ENCODE data around the gene PKNOX2. TPM values are rescaled to one million over a fixed set of nuclear protein-coding genes. Genes with fewer than 3 reads are reported as not detected.

PKNOX2 gene
- total RNA-seq, 4 donors from 2014 or later = 1.2 to 5.7 (median 2.2) TPM

DNA sequence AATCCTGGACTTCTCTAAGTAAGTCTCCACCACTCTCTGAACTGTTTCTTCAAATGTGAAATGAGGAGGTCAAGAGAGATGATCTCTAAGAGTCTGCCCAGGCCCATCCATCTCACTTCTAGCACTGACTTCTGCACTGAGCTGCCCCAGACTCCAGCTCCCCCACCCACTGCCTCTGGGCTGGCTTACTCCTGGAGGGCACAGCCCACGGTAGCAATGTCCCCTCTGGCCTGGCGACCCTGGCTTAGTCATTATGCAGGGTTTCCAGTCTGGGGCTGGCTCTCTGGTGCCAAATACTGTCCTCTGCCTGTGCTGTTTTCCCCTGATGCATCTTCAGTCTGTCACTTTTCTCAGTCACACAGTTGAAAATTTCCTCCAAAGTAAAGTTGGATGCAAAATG lies 60.9 kb downstream of the PKNOX2 start:
- TF ChIP-seq EP300 (IDR thresholded peaks at IDR 0.05) = no peak
- TF ChIP-seq POLR2AphosphoS5 (IDR thresholded peaks at IDR 0.05) = no peak
- no peak for TF ChIP-seq POLR2A (IDR thresholded peaks at IDR 0.05)
- TF ChIP-seq, protein P1, sequence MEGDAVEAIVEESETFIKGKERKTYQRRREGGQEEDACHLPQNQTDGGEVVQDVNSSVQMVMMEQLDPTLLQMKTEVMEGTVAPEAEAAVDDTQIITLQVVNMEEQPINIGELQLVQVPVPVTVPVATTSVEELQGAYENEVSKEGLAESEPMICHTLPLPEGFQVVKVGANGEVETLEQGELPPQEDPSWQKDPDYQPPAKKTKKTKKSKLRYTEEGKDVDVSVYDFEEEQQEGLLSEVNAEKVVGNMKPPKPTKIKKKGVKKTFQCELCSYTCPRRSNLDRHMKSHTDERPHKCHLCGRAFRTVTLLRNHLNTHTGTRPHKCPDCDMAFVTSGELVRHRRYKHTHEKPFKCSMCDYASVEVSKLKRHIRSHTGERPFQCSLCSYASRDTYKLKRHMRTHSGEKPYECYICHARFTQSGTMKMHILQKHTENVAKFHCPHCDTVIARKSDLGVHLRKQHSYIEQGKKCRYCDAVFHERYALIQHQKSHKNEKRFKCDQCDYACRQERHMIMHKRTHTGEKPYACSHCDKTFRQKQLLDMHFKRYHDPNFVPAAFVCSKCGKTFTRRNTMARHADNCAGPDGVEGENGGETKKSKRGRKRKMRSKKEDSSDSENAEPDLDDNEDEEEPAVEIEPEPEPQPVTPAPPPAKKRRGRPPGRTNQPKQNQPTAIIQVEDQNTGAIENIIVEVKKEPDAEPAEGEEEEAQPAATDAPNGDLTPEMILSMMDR (IDR thresholded peaks at IDR 0.05) = no peak
- ATAC-seq = no peak
- 80% methylated on average over 2 of the region's 2 CpGs; no CpG with 5 or more reads in 1 of the 2 donors for WGBS, 2 donors (ENCODE audit: low coverage in 1 of 2)
- Histone ChIP-seq H3K4me3 (no peak overlapping the region), H3K27ac (no peak overlapping the region), H3K27me3 (no peaks in the 10 kb centered on the region), H3K36me3 (no peaks in the 10 kb centered on the region), H3K4me1 (peaks cover 0 to 21% (median 3%) of the 10 kb centered on the region in 3 donors), H3K9me3 (no peaks in the 10 kb centered on the region)

DNA sequence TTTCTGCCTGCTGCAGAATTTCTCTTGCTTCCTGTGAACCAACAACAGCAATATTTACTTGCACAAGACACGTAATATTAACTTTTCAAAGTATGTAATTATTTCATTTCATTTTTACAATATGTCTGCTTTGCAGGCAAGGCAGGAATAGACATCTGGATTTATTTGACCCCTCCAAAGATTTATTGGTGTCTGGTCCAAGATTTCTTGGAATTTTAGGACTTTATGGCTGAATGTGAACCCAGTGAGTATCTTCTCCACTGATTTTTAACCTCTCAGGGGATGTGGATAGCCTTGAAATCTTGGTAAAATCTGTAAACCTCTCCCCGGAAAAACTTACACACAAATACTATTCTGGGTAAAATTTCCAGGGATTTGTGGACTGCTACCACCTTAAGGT lies 61.5 kb downstream of the PKNOX2 start:
- TF ChIP-seq POLR2AphosphoS5 (IDR thresholded peaks at IDR 0.05) (no peak), POLR2A (IDR thresholded peaks at IDR 0.05) (no peak), EP300 (IDR thresholded peaks at IDR 0.05) (no peak)
- TF ChIP-seq, protein P1 (IDR thresholded peaks at IDR 0.05) = no peak
- Histone ChIP-seq H3K27ac (no peak overlapping the region), H3K27me3 (no peaks in the 10 kb centered on the region), H3K9me3 (no peaks in the 10 kb centered on the region), H3K4me3 (no peak overlapping the region), H3K36me3 (no peaks in the 10 kb centered on the region), H3K4me1 (peaks cover 0 to 21% (median 3%) of the 10 kb centered on the region in 3 donors)
- 58 to 68% methylated on average over 2 of the region's 2 CpGs for WGBS, 2 donors (ENCODE audit: low coverage in 1 of 2)
- ATAC-seq = no peak

DNA sequence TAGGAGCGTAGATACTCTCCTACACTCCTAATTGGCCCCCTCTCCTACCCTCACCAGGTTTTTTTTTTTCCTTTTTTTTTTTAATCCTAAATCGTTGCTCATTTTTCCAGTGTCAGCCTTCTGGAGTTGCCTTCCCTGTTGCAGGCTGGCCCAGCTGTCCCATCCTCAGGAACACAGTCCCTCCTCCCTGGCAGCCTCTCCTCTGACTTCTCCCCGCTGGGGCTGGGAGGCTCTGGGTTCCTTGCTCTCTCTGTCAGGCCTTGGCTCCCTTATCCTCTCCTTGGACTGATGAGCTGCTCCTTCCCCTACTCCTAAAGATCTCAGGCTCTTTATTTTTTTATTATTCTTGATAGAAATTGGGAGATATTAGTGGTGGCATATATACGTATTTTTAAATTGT lies 62.2 kb downstream of the PKNOX2 start:
- no peaks in the 10 kb centered on the region for H3K27me3 ChIP-seq
- H3K4me1 ChIP-seq = peaks cover 0 to 21% (median 3%) of the 10 kb centered on the region in 3 donors
- no peak overlapping the region for H3K4me3 ChIP-seq
- no peaks in the 10 kb centered on the region for H3K9me3 ChIP-seq
- H3K36me3 ChIP-seq = no peaks in the 10 kb centered on the region
- 68 to 76% methylated on average over 3 to 4 of the region's 4 CpGs for WGBS, 2 donors (ENCODE audit: low coverage in 1 of 2)
- no peak for TF ChIP-seq EP300 (IDR thresholded peaks at IDR 0.05)
- TF ChIP-seq POLR2A (IDR thresholded peaks at IDR 0.05) = no peak
- TF ChIP-seq POLR2AphosphoS5 (IDR thresholded peaks at IDR 0.05) = no peak
- TF ChIP-seq, protein P1 (IDR thresholded peaks at IDR 0.05) = no peak
- no peak for ATAC-seq
- H3K27ac ChIP-seq = no peak overlapping the region

DNA sequence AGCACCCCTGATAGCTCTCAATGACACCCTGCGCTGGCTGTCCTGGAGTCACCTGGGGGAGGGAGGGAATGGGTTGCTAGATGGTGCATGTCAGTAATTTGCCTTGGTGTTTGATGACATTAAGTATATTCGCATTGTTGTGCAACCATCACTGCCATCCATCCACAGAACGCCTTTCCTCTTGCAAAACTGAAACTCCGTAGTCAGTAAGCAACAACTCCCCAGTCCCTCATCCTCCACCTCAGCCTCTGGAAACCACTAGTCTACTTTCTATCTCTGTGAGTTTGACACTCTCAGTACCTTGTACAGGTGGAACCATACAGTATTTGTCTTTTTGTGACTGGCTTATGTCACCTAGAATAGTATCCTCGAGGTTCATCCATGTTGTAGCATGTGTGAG lies 62.6 kb downstream of the PKNOX2 start:
- 89 to 91% methylated on average over 3 to 5 of the region's 5 CpGs for WGBS, 2 donors (ENCODE audit: low coverage in 1 of 2)

DNA sequence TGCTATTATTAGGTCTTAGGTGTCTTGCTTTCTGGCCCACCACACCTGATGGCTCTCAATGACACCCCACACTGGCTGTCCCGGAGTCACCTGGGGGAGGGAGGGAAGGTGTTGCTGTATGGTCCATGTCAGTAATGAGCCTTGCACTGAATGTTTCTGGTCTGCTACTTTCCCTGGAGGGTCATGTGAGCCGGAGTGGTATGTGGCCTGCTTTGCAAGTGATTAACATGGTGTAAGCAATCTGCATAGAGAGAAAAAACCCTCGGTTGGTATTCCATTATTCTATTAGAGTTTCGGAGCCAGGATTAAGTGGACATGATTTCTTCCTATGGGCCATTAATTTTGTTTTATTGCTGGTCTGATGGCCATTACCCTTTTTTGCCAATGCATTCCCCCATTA lies 63.9 kb downstream of the PKNOX2 start:
- no peak for ATAC-seq
- Histone ChIP-seq H3K4me3 (no peak overlapping the region), H3K4me1 (peaks cover 0 to 15% (median 3%) of the 10 kb centered on the region in 3 donors), H3K27me3 (no peaks in the 10 kb centered on the region), H3K9me3 (no peaks in the 10 kb centered on the region), H3K36me3 (no peaks in the 10 kb centered on the region), H3K27ac (no peak overlapping the region)
- 72 to 84% methylated on average over 3 to 4 of the region's 4 CpGs for WGBS, 2 donors (ENCODE audit: low coverage in 1 of 2)
- TF ChIP-seq EP300 (IDR thresholded peaks at IDR 0.05) = no peak
- TF ChIP-seq, protein P1 (IDR thresholded peaks at IDR 0.05) = no peak
- TF ChIP-seq POLR2A (IDR thresholded peaks at IDR 0.05) = no peak
- TF ChIP-seq POLR2AphosphoS5 (IDR thresholded peaks at IDR 0.05) = no peak

More for the DNA sequence above, 62.6 kb downstream of the PKNOX2 start:
- TF ChIP-seq POLR2AphosphoS5 (IDR thresholded peaks at IDR 0.05) (no peak), EP300 (IDR thresholded peaks at IDR 0.05) (no peak), POLR2A (IDR thresholded peaks at IDR 0.05) (no peak)
- TF ChIP-seq, protein P1 (IDR thresholded peaks at IDR 0.05) = no peak
- Histone ChIP-seq H3K4me1 (peaks cover 0 to 21% (median 3%) of the 10 kb centered on the region in 3 donors), H3K27ac (no peak overlapping the region), H3K27me3 (no peaks in the 10 kb centered on the region), H3K9me3 (no peaks in the 10 kb centered on the region), H3K36me3 (no peaks in the 10 kb centered on the region), H3K4me3 (no peak overlapping the region)
- ATAC-seq = no peak

Data from gastroesophageal sphincter (tissue), 4 donors.